ENCODE results near the gene BARHL1. TPM values are rescaled to one million over a fixed set of nuclear protein-coding genes. Genes with fewer than 3 reads are reported as not detected.

BARHL1 gene
- polyA plus RNA-seq, 2 of the 4 experiments (the other 2 are of a cell fraction): not detected

GRCh38 chr9:132582786-132583583, 579 bp downstream of the BARHL1 start:
- H3K4me2 ChIP-seq: no peak overlapping the region
- H3K9me3 ChIP-seq: no peaks in the 10 kb centered on the region
- peaks cover 12% of the 10 kb centered on the region; the same call in 2 of the 3 replicates for H3K4me1 ChIP-seq
- TF ChIP-seq ELK1 (IDR thresholded peaks at IDR 0.05; ENCODE audit: low read depth, low read length) (no peak), ESRRA (IDR thresholded peaks at IDR 0.05; ENCODE audit: borderline replicate concordance, low read length) (no peak), NPAS2 (CRISPR knock-in tag; IDR thresholded peaks at IDR 0.05; ENCODE audit: borderline replicate concordance) (no peak), CTCF (IDR thresholded peaks at IDR 0.05) (no peak), RNF2 (IDR thresholded peaks at IDR 0.05; ENCODE audit: borderline replicate concordance, low read depth) (no peak), ZFP36 (IDR thresholded peaks at IDR 0.05; ENCODE audit: borderline replicate concordance, partially characterized antibody) (no peak), EHF (CRISPR knock-in tag; IDR thresholded peaks at IDR 0.05) (no peak), ZNF302 (CRISPR knock-in tag; IDR thresholded peaks at IDR 0.05) (no peak), MYC (IDR thresholded peaks at IDR 0.05; ENCODE audit: borderline replicate concordance, low read length) (no peak), HOXA7 (CRISPR knock-in tag; IDR thresholded peaks at IDR 0.05) (no peak), HDAC2 (IDR thresholded peaks at IDR 0.05) (no peak), FOSL2 (IDR thresholded peaks at IDR 0.05) (no peak), FOSL2 (CRISPR knock-in tag; IDR thresholded peaks at IDR 0.05) (no peak), JUNB (IDR thresholded peaks at IDR 0.05) (no peak), POLR2A (IDR thresholded peaks at IDR 0.05; ENCODE audit: low read length) (no peak), HOXB5 (CRISPR knock-in tag; IDR thresholded peaks at IDR 0.05) (no peak), MAZ (IDR thresholded peaks at IDR 0.05; ENCODE audit: borderline replicate concordance, low read depth, low read length) (no peak), RARB (CRISPR knock-in tag; IDR thresholded peaks at IDR 0.05) (no peak)
- ChIA-PET CTCF (interaction anchor here (1.0 to 1.4 kb wide), 3 partner anchors 8 to 32 kb away, joined by 3 to 7 read pairs (median 3); no protein-coding TSS in a partner anchor), POLR2A (no interaction called here)
- 75% methylated on average over 28 of the region's 37 CpGs for WGBS (ENCODE audit: missing lambda C conversion rate)
- H3K27ac ChIP-seq: no peak overlapping the region
- no peak overlapping the region for H3K4me3 ChIP-seq
- no peak for ATAC-seq
- no peak for DNase-seq (ENCODE audit: low read depth in 1 of 2, low spot score in 1 of 2)
- no peak for FAIRE-seq

GRCh38 chr9:132583584-132584304, 1.3 kb downstream of the BARHL1 start:
- no peak for DNase-seq (ENCODE audit: low read depth in 1 of 2, low spot score in 1 of 2)
- WGBS (ENCODE audit: missing lambda C conversion rate): 27% methylated on average over 8 of the region's 8 CpGs
- FAIRE-seq: no peak
- Histone ChIP-seq H3K27ac (no peak overlapping the region), H3K4me3 (no peak overlapping the region), H3K4me2 (no peak overlapping the region), H3K4me1 (peaks cover 12% of the 10 kb centered on the region; the same call in 2 of the 3 replicates), H3K9me3 (no peaks in the 10 kb centered on the region)
- CTCF ChIA-PET: interaction anchor here (0.5 to 1.4 kb wide), 3 partner anchors 9 to 25 kb away, joined by 3 to 7 read pairs (median 4); no protein-coding TSS in a partner anchor
- no peak for ATAC-seq
- TF ChIP-seq KDM1A (IDR thresholded peaks at IDR 0.05; ENCODE audit: low read depth) (no peak), FOXS1 (CRISPR knock-in tag; IDR thresholded peaks at IDR 0.05) (no peak), HEYL (CRISPR knock-in tag; IDR thresholded peaks at IDR 0.05) (no peak), TFCP2L1 (CRISPR knock-in tag; IDR thresholded peaks at IDR 0.05) (no peak), PHF8 (IDR thresholded peaks at IDR 0.05; ENCODE audit: borderline replicate concordance, low read depth) (no peak), MAFK (IDR thresholded peaks at IDR 0.05; ENCODE audit: partially characterized antibody) (no peak), USF2 (IDR thresholded peaks at IDR 0.05) (no peak), POLR2AphosphoS2 (conservative IDR thresholded peaks at IDR 0.05; ENCODE audit: low read length) (no peak), POLR2A (IDR thresholded peaks at IDR 0.05; ENCODE audit: low read length) (no peak), ZFP36 (IDR thresholded peaks at IDR 0.05; ENCODE audit: borderline replicate concordance, partially characterized antibody) (no peak), ELK1 (IDR thresholded peaks at IDR 0.05; ENCODE audit: low read depth, low read length) (no peak)
- POLR2A ChIA-PET: no interaction called here
